IPS-18a (cell line): ENCODE results near the gene NKAIN1.
"Not testable (repeated sequence)": the region's sequence is repeated elsewhere in the genome, so short reads cannot be mapped to it uniquely, and the experiment has no call there.

Experiments
- H3K27ac ChIP-seq: one replicate; pipeline ENCODE4 v1.5.1; 2013; ENCODE audit warnings: low read length
- H3K27me3 ChIP-seq: one replicate; pipeline ENCODE4 v1.6.1; 2013; ENCODE audit warnings: mild to moderate bottlenecking, low read length; ENCODE audit not compliant: control insufficient read depth, insufficient read depth
- H3K36me3 ChIP-seq: one replicate; pipeline ENCODE4 v1.6.1; 2013; ENCODE audit warnings: low read depth, low read length; ENCODE audit not compliant: control insufficient read depth
- H3K4me1 ChIP-seq: one replicate; pipeline ENCODE4 v1.6.1; 2013; ENCODE audit warnings: low read depth, low read length; ENCODE audit not compliant: control insufficient read depth
- H3K4me3 ChIP-seq: one replicate; pipeline ENCODE4 v1.5.1; 2013; ENCODE audit warnings: low read length
- H3K9ac ChIP-seq: one replicate; pipeline ENCODE4 v1.6.1; 2013; ENCODE audit warnings: mild to moderate bottlenecking, low read length, moderate library complexity
- H3K9me3 ChIP-seq: one replicate; pipeline ENCODE4 v1.6.1; 2013; ENCODE audit warnings: low read depth, low read length; ENCODE audit not compliant: control insufficient read depth

The NKAIN1 gene

GRCh38 chr1:31191281-31191680, 48.4 kb downstream of the NKAIN1 start:
- H3K9me3 ChIP-seq: no peaks in the 10 kb centered on the region
- H3K27ac ChIP-seq: no peak overlapping the region
- no peak overlapping the region for H3K9ac ChIP-seq
- no peaks in the 10 kb centered on the region for H3K4me1 ChIP-seq
- H3K36me3 ChIP-seq: no peaks in the 10 kb centered on the region
- H3K27me3 ChIP-seq: no peaks in the 10 kb centered on the region
- no peak overlapping the region for H3K4me3 ChIP-seq

DNA sequence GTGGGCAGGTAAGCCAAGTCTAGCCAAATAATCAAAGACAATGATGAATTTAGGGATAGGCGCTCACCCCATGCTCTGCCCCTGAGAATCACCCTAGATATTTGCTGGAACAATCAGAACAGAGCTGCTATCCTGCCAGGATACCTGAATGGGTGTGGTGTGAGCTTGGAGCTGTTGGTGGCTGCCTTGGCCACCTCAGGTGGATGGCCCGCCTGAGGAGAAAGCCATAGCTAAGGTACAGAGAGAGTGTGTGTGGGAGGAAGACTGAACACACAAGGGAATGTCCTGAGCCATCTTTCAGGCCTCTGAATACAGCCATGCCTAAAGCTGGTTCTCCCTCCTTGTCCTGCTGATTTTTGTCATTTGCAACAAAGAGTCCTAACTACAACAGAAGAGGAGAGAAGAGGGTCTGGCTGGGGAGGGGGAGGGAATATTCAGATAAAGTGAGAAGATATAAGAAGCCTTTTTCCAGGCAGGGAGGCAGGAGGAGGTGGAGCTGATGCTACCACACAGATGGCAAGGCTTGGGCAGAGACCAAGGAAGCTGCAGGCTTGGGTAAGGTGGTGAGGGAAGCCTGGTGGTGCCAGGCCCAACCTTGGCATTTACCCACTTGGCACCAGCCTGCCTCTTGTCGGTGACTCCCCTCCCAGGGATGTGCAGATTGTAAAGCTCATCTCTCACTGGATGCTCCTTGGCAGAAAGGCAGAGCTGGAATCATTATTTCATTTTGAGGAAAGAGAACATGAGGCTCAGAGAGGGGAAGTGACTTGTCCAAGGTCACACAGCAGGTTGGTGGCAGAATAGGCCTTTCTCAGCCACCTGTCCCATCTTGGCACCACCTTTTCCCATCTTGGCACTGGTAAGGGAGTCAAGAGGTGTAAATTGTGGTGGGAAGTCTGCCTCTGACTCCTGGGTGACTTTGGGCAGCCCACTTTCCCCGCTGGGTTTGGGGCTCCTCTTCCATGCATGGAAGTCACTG, 49.7 kb downstream of the NKAIN1 start:
- Histone ChIP-seq H3K9ac (no peak overlapping the region), H3K36me3 (no peaks in the 10 kb centered on the region), H3K27ac (no peak overlapping the region), H3K4me1 (no peaks in the 10 kb centered on the region), H3K9me3 (no peaks in the 10 kb centered on the region), H3K27me3 (no peaks in the 10 kb centered on the region), H3K4me3 (no peak overlapping the region)

- Histone ChIP-seq H3K27me3 (no peaks in the 10 kb centered on the region), H3K27ac (no peak overlapping the region), H3K4me3 (no peak overlapping the region), H3K36me3 (peaks cover 6% of the 10 kb centered on the region), H3K9ac (no peak overlapping the region), H3K9me3 (no peaks in the 10 kb centered on the region), H3K4me1 (no peaks in the 10 kb centered on the region)
Measured at GRCh38 chr1:31183927-31184554, 55.6 kb downstream of the NKAIN1 start.

GRCh38 chr1:31183126-31183525, 56.6 kb downstream of the NKAIN1 start:
- no peaks in the 10 kb centered on the region for H3K9me3 ChIP-seq
- no peak overlapping the region for H3K9ac ChIP-seq
- no peak overlapping the region for H3K4me3 ChIP-seq
- no peak overlapping the region for H3K27ac ChIP-seq
- no peaks in the 10 kb centered on the region for H3K4me1 ChIP-seq
- peaks cover 6% of the 10 kb centered on the region for H3K36me3 ChIP-seq
- no peaks in the 10 kb centered on the region for H3K27me3 ChIP-seq

DNA sequence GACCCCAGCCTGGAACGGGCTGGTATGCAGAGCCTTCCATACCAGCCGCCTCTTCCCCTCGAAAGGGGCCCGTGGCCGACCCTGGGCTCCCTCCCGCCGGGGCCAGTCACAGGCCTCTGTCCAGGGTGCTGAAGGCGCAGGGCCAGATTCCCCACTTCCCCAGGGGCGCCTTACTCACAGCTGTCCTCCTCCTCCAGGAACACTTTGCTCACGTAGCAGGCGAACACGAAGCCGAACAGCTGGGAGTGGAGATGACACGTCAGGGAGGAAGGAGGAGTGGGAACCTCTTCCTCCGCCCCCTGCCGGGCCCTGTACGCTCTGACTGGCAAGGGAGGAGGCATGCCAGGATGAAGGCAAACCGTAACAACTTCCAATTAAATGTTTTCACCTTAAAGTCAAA, 57.3 kb downstream of the NKAIN1 start:
- H3K4me3 ChIP-seq: no peak overlapping the region
- no peak overlapping the region for H3K9ac ChIP-seq
- H3K36me3 ChIP-seq: peaks cover 6% of the 10 kb centered on the region
- H3K4me1 ChIP-seq: no peaks in the 10 kb centered on the region
- no peak overlapping the region for H3K27ac ChIP-seq
- H3K27me3 ChIP-seq: no peaks in the 10 kb centered on the region
- no peaks in the 10 kb centered on the region for H3K9me3 ChIP-seq

- Histone ChIP-seq H3K4me1 (no peaks in the 10 kb centered on the region), H3K36me3 (peaks cover 6% of the 10 kb centered on the region), H3K9ac (no peak overlapping the region), H3K27me3 (no peaks in the 10 kb centered on the region), H3K27ac (no peak overlapping the region), H3K9me3 (no peaks in the 10 kb centered on the region), H3K4me3 (no peak overlapping the region)
Measured at GRCh38 chr1:31181515-31182343, 58.0 kb downstream of the NKAIN1 start.

- Histone ChIP-seq H3K4me3 (no peak overlapping the region), H3K36me3 (peaks cover 6% of the 10 kb centered on the region), H3K27me3 (no peaks in the 10 kb centered on the region), H3K9ac (no peak overlapping the region), H3K4me1 (no peaks in the 10 kb centered on the region), H3K9me3 (no peaks in the 10 kb centered on the region), H3K27ac (no peak overlapping the region)
Measured at GRCh38 chr1:31180338-31180737, 59.3 kb downstream of the NKAIN1 start.

- H3K27me3 ChIP-seq, H3K4me1 ChIP-seq, H3K36me3 ChIP-seq, H3K9me3 ChIP-seq, H3K27ac ChIP-seq, H3K9ac ChIP-seq, H3K4me3 ChIP-seq: not testable (repeated sequence)
Measured at GRCh38 chr1:31176291-31176690, 63.4 kb downstream of the NKAIN1 start.

GRCh38 chr1:31170486-31170735, 69.3 kb downstream of the NKAIN1 start:
- no peak overlapping the region for H3K4me3 ChIP-seq
- no peaks in the 10 kb centered on the region for H3K27me3 ChIP-seq
- H3K4me1 ChIP-seq: no peaks in the 10 kb centered on the region
- no peaks in the 10 kb centered on the region for H3K36me3 ChIP-seq
- no peak overlapping the region for H3K9ac ChIP-seq
- no peak overlapping the region for H3K27ac ChIP-seq
- H3K9me3 ChIP-seq: no peaks in the 10 kb centered on the region

DNA sequence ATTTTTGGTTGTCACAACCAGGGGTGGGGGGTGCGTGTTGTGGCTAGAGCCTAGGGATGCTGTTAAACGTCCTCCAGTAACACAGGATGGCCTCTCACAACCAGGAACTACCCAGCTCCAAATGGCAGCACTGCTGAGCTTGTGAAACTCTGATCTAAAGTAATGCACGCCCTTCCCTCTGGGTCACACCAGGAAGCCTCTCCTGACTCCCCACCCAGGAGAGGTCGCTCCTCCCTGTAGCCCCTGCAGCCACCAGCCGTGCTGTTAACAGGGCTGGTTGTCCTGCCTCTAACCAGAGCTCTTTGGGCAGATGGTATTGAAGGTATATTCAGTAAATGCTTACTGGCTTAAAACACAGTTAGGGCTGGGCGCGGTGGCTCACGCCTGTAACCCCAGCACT, 73.2 kb downstream of the NKAIN1 start:
- H3K4me3 ChIP-seq: no peak overlapping the region
- no peak overlapping the region for H3K27ac ChIP-seq
- H3K27me3 ChIP-seq: no peaks in the 10 kb centered on the region
- no peak overlapping the region for H3K9ac ChIP-seq
- no peaks in the 10 kb centered on the region for H3K4me1 ChIP-seq
- H3K36me3 ChIP-seq: no peaks in the 10 kb centered on the region
- H3K9me3 ChIP-seq: no peaks in the 10 kb centered on the region

- no peaks in the 10 kb centered on the region for H3K36me3 ChIP-seq
- no peak overlapping the region for H3K9ac ChIP-seq
- H3K9me3 ChIP-seq: no peaks in the 10 kb centered on the region
- no peak overlapping the region for H3K4me3 ChIP-seq
- H3K27ac ChIP-seq: no peak overlapping the region
- no peaks in the 10 kb centered on the region for H3K4me1 ChIP-seq
- no peaks in the 10 kb centered on the region for H3K27me3 ChIP-seq
Measured at GRCh38 chr1:31164291-31164690, 75.4 kb downstream of the NKAIN1 start.
